Cerebellar cortex (tissue), 1 donor: ENCODE results near the gene KIF3A.

Experiments
- DNase-seq: peaks from one replicate; pipeline ENCODE4 v3.0.0-alpha.2; 2015; ENCODE audit warnings: low spot score

The KIF3A gene

GRCh38 chr5:132770476-132771159, 33.3 kb upstream of the KIF3A start:
- peak; percentile 39 for DNase-seq

DNA sequence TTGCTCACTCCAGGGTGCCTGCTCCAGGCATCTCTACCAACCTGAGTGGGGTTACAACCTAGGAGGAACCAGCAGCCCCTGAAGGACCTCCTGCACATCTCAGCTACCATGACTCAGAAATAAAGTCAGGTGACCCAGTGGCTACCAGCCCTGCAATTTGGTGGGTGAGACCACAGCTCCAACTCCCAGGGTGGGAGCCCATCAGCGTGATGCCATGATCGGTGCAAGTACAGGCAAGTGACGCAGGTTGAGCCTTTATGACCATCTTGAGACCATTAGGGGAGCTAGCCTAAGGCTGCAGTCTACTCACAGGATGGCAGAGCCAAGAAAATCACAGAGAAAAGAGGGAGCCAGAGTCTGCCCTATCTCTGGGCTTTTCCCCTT, 31.1 kb upstream of the KIF3A start:
- no peak for DNase-seq

GRCh38 chr5:132767150-132767549, 29.8 kb upstream of the KIF3A start:
- peak; percentile 43 for DNase-seq

GRCh38 chr5:132766806-132767055, 29.4 kb upstream of the KIF3A start:
- DNase-seq = no peak

DNA sequence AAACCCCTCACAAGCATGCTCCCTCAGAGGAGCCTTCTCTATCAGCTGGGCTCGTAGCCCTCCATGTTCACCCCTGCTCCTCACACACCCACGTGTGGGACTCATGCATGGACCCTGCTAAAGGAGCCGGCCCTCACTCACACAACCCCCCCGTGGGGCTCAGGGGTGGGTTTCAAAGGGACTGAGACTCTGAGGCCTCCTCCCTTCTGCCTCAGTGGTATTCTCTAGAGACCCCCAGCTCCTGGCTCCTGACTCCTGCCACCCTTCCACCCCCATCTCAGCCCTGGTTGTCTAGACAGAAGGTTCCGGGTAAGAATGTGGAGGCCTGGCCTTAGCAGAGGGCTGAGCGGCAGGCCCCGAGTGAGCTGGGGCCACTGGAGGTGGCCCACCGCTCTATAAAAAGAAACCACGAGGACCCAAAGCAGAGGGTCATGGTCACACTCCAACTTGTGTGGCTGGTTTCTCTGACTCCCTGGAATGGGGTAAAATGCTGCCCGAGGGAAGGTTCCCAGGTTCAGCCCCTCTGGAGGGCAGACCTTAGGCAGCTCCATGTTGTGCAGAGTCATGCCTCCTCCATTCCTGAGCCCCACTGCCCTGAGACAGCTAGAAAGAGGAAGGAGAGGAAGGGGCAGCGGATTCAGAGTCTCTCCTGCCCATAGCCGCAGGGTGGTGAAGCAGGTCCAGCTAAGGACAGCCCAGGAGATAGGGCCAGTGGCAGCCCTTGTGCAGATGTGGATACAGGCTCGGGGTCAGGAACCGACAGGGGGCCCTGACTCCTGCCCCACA, 28.9 kb upstream of the KIF3A start:
- no peak for DNase-seq

GRCh38 chr5:132765311-132766019, 28.1 kb upstream of the KIF3A start:
- DNase-seq = no peak

DNA sequence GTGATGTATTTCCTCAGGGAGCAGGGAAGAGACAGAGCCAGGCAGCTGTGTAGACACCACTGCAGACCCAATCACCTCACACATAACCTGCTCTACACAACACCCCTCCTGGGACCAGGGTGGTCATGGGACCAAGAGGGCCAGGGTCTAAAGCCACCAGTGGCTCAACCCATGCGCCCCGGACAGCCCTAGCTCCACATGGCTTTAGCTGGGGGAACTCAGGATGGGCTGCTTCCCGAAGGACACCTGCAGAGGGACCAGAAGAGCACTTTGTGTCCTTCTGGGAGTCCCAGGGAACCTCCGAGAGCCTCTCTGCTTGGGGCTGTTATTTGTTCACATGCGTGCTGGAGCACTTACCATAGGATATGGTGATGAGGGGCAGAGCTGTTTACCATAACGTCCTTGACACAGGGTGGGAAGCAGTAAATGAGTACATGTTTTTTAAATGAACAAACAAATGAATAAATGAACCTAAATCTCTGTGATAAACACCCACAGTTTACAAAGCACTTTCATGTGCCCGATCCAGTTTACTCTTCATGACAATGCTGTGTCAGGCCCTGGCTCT, 27.4 kb upstream of the KIF3A start:
- DNase-seq = no peak

GRCh38 chr5:132764051-132764450, 26.7 kb upstream of the KIF3A start:
- DNase-seq = no peak

DNA sequence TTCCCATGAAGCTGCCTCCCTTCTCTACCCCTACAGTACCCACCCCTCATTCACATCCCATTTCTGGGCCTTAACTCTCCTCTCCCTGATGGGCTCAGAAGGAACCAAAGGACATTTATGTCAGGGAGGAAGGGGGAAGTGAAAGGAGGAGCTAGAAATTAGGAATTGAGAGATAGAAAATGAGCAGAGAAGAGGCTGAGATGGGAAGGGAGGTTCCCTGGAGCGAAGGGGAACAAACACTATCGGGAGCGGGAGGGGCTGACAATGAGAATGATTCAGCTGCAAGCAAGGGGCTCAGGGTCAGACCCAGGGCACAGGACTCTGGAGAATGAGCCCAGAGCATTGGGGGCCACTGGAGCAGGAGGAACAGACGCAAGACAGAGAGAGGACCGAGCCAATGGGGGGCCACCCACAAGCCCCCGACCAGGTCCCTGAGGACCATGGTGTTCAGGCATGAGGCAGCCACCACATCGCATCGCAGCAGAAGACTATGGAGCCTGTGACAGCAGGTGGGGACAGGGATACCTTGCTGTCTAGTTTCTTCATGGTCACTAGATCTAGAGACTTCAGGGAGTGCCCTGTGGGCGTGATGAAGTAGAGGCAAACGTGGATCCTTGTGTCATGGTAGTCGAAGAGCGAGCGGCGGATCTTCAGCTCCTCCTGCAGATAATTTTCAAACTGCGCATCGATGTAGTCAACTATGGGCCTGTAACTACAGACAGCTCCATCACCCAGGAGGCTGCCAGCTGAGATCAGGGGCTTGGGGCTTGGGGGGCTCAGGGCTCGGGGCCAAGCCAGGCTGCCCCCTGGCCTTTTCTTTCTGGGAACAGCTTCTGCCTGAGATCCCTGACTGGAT, 26.1 kb upstream of the KIF3A start:
- no peak for DNase-seq

DNA sequence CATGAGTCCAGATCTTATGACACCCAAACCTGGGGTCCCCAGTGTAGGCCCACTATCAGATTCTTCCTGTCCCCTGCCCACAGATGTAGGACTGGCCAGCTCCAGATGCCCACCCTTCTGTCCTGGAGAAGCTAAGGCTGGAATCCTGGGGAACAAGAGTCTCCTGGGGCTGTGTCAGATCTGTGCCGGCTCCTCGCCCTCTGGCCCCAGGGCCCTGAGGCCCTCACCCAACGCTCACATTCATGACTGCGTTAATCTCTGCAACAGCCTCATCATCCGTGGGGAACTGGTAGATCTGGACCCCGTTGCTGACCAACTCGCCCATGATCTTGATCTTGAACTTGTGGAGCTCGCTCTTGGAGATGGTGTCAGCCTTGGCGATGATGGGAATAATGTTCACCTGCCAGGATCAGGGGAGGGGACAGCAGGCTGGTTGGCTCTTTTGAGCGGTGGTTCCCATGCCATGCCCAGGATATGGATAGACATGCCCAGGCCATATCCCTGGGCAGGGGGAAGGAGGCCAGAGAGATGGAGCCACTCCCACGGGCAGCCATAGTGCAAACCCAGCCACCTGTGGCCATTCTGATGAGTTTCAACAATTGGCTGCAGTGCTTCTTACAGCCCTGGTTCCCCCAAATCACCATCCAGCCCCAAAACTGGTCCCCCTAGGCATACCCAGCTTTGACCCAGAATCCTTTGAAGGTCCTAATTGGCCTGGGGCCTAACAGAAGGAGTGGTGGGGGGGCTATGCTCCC, 25.1 kb upstream of the KIF3A start:
- no peak for DNase-seq

DNA sequence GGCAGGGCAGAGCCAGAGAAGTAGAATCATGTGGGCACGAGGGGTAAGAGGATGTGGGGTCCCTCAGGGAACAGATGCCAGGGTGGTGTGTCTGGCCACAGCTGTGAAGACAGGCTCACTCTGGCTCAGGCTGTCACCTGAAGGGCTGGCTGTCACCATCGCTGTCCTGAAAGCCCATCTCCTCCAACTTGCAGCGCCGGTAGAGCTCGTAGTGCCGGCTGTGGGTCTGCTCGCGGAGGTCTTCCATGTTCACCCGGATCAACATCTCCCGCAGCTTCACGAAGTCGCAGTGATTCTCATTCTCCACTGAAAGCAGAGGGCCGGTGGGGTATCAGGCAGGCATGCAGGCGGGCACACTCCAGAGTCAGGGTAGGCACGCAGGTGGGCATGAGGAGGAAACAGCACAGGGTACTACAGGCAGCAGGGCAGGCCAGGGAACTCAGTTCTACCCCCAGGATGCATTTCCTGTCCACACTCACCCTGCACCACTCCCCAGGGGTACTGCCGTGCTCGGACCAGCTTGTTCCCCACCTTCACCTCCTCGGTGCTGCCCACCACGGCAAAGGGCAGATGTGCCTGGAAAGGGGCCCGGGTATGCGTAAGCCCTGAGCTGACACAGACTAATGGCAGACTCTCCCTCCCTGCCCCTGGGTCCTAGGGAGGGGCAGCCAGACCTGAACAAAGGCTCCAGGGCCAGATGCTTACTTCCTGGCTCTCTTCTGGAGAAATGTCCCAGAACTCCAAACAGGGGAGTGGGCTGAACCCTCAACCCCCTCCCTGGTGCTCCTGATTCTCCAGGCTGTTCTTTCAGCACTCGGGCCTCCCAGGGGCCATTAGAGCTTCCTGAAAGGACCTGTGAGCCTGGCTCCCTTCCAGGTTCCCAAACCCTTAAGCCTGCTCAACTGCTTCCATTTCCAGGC, 24.2 kb upstream of the KIF3A start:
- no peak for DNase-seq

GRCh38 chr5:132760601-132761317, 23.4 kb upstream of the KIF3A start:
- DNase-seq = no peak

DNA sequence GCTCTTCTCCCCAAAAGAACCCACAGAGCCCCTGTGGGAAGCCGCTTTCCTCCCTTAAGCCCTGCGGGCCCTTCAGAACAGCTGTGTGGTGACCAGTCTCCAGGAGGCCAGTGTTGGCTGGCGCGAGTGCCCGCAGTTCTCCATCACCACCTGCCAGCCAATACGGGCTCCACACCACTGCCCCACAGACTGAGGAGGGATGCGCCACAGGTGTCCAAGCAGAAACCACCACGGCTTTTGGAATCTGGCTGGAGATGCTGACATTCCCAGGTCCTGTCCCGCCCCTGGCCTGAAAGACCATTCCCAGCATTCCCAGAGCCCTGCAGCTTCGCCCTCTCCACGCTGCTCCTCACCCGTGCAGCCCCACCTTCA, 22.7 kb upstream of the KIF3A start:
- no peak for DNase-seq

GRCh38 chr5:132759114-132760048, 22.0 kb upstream of the KIF3A start:
- DNase-seq = no peak

DNA sequence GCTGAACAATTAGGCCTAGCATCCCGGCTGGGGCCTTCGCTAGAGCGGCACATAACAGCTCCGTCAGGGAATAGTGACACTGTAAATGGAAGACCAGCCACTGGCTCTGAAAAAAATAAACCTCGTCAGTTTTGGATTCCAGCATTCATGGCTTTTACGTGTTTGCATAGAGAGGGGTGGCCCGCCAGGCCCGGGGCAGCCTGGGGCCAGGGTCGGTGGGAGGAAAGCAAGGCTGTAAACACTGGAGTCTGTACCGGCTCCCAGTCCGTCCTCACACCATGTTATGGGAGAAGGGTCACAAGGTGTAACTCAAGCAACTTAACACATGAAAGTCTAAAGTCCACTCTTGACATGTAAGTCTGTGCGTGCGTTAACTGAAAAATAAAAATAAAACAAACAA, 21.1 kb upstream of the KIF3A start:
- DNase-seq = no peak

- no peak for DNase-seq
Measured at GRCh38 chr5:132756542-132756941, 19.2 kb upstream of the KIF3A start.

- DNase-seq = peak; percentile 48
Measured at GRCh38 chr5:132754947-132755346, 17.6 kb upstream of the KIF3A start.

GRCh38 chr5:132754111-132754510, 16.8 kb upstream of the KIF3A start:
- DNase-seq = no peak
